ENCODE results near the gene MED16. TPM values are rescaled to one million over a fixed set of nuclear protein-coding genes. Genes with fewer than 3 reads are reported as not detected.

The MED16 gene
- total RNA-seq, 4 donors from 2014 or later: 41.7 to 62.3 (median 45.5) TPM

GRCh38 chr19:876780-877314, 16.1 kb downstream of the MED16 start:
- WGBS, 2 donors: 60 to 70% methylated on average over 20 to 28 of the region's 29 CpGs
- H3K4me3 ChIP-seq (ENCODE audit: low read depth, poor library complexity, severe bottlenecking): no peak overlapping the region
- TF ChIP-seq POLR2A (IDR thresholded peaks at IDR 0.05) (no peak), CTCF (IDR thresholded peaks at IDR 0.05) (no peak)
- intact Hi-C loops (cut with DNase I; ENCODE audit: low total_unique reads): no loop called here
- no peak for DNase-seq (ENCODE audit: low spot score in 2 of 2)

DNA sequence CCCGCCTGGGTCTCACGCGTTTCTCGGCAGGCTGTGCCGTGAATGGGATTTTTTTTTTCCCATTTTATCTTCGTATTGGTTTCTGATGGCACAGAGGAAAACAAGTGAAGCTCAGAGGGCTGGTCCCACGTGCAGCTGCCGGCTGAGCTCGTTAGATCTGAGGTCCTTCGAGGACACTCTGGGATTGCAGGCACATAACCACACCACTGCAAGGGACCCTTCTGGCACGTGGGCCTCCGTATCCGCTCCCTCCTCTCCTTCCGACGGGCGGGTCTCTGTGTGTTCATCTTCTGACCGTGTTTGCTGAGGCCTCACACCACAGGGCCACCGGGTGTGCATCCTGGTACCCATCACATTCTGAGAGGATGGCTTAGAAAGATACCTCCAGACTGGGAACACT, 16.9 kb downstream of the MED16 start:
- WGBS, 2 donors: 81 to 83% methylated on average over 18 of the region's 18 CpGs
- H3K4me3 ChIP-seq (ENCODE audit: low read depth, poor library complexity, severe bottlenecking): no peak overlapping the region
- DNase-seq (ENCODE audit: low spot score in 2 of 2): no peak
- TF ChIP-seq POLR2A (IDR thresholded peaks at IDR 0.05): no peak
- TF ChIP-seq CTCF (IDR thresholded peaks at IDR 0.05): no peak
- intact Hi-C loops (cut with DNase I; ENCODE audit: low total_unique reads): no loop called here

- intact Hi-C loops (cut with DNase I; ENCODE audit: low total_unique reads): no loop called here
- TF ChIP-seq POLR2A (IDR thresholded peaks at IDR 0.05): no peak
- no peak for TF ChIP-seq CTCF (IDR thresholded peaks at IDR 0.05)
- WGBS, 2 donors: 91 to 95% methylated on average over 25 to 28 of the region's 28 CpGs
- no peak for DNase-seq (ENCODE audit: low spot score in 2 of 2)
- no peak overlapping the region for H3K4me3 ChIP-seq (ENCODE audit: low read depth, poor library complexity, severe bottlenecking)
Observed at GRCh38 chr19:875265-875879, 17.6 kb downstream of the MED16 start.

- intact Hi-C loops (cut with DNase I; ENCODE audit: low total_unique reads): no loop called here
- TF ChIP-seq POLR2A (IDR thresholded peaks at IDR 0.05) (no peak), CTCF (IDR thresholded peaks at IDR 0.05) (no peak)
- no peak for DNase-seq (ENCODE audit: low spot score in 2 of 2)
- H3K4me3 ChIP-seq (ENCODE audit: low read depth, poor library complexity, severe bottlenecking): no peak overlapping the region
- 92 to 97% methylated on average over 17 to 20 of the region's 22 CpGs for WGBS, 2 donors
Observed at GRCh38 chr19:873561-874041, 19.4 kb downstream of the MED16 start.

DNA sequence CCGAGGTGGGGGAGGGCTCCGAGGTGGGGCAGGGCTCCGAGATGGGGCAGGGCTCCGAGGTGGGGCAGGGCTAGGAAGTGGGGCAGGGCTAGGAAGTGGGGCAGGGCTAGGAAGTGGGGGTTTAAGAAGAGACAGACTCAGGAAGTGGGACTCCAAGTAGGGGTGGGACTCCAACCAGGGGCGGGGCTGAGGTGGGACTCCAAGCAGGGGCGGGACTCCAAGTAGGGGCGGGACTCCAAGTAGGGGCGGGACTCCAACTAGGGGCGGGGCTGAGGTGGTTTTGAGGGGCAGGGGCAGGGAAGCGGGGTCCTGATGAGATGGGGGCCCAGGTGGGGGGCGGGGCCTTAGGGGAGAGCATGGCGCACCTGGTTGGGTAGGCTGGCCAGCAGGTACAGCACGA, 19.9 kb downstream of the MED16 start:
- TF ChIP-seq CTCF (IDR thresholded peaks at IDR 0.05): no peak
- TF ChIP-seq POLR2A (IDR thresholded peaks at IDR 0.05): no peak
- intact Hi-C loops (cut with DNase I; ENCODE audit: low total_unique reads): no loop called here
- H3K4me3 ChIP-seq (ENCODE audit: low read depth, poor library complexity, severe bottlenecking): no peak overlapping the region
- DNase-seq (ENCODE audit: low spot score in 2 of 2): no peak
- WGBS, 2 donors: 69 to 75% methylated on average over 9 to 13 of the region's 13 CpGs

Data from lower leg skin (tissue), 4 donors.